OCI-LY1 (cell line): Measurements from ENCODE around the gene CENPU.

Source experiments
- EZH2 ChIP-seq: fragments of 200-600 bp; sonication (generic), shearing (Covaris generic); IDR thresholded peaks from 2 replicates; pipeline ENCODE4 v1.8.0; 2017; ENCODE audit warnings: borderline replicate concordance, mixed run types, mild to moderate bottlenecking, antibody characterized with exemption, low read length, moderate library complexity, mixed read lengths
- TF ChIP-seq, protein P1 (sequence below): fragments of 200-600 bp; sonication (generic), shearing (Covaris generic); IDR thresholded peaks from 2 replicates; pipeline ENCODE4 v1.5.1; 2017; ENCODE audit warnings: mild to moderate bottlenecking, antibody characterized with exemption, low read length, moderate library complexity, mixed read lengths

DNA sequence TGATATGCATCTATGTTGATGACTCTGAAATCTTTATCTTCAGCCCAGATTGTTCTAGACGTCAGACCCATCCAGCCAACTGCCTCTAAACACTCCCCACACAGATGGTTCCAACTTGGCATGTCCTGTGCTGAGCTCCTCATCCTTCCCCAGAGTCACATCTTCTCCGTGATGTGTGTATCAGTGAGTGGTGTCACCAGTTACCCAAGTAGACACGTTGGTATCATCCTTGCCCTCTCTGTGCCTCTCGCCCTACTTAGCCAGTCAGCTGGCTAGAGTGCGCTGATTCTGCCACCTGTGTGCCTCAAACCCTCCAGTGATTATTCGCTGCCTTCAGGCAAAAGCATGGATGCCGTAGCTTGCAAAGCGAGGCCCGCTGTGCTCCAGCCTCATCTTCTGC, 65.8 kb downstream of the CENPU start:
- TF ChIP-seq EZH2, result no peak
- TF ChIP-seq, protein P1, sequence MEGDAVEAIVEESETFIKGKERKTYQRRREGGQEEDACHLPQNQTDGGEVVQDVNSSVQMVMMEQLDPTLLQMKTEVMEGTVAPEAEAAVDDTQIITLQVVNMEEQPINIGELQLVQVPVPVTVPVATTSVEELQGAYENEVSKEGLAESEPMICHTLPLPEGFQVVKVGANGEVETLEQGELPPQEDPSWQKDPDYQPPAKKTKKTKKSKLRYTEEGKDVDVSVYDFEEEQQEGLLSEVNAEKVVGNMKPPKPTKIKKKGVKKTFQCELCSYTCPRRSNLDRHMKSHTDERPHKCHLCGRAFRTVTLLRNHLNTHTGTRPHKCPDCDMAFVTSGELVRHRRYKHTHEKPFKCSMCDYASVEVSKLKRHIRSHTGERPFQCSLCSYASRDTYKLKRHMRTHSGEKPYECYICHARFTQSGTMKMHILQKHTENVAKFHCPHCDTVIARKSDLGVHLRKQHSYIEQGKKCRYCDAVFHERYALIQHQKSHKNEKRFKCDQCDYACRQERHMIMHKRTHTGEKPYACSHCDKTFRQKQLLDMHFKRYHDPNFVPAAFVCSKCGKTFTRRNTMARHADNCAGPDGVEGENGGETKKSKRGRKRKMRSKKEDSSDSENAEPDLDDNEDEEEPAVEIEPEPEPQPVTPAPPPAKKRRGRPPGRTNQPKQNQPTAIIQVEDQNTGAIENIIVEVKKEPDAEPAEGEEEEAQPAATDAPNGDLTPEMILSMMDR, result no peak
